GM12878 (cell line): Measurements from ENCODE around the gene ANLN.

Source experiments
- BHLHE40 ChIP-seq, 2 experiments: fragments of 450-650 bp in 1 of 2; IDR thresholded peaks; 2 replicates each; pipeline ENCODE4 v1.6.1; 2011 to 2017; ENCODE audit warnings: low read depth in 2 of 2, borderline replicate concordance in 1 of 2, improper control_type of control experiment in 1 of 2, low read length in 1 of 2, mild to moderate bottlenecking in 1 of 2
- CTCF ChIP-seq, 3 experiments: IDR thresholded peaks in 2 of 3; conservative IDR thresholded peaks in 1 of 3; 2 replicates each; pipeline ENCODE4 v1.5.1; 2011; ENCODE audit warnings: low read depth in 3 of 3, low read length in 3 of 3, mild to moderate bottlenecking in 3 of 3, control low read depth in 2 of 3, moderate library complexity in 2 of 3, inconsistent platforms in 1 of 3, mixed read lengths in 1 of 3; ENCODE audit not compliant: control insufficient read depth in 2 of 3, insufficient read depth in 1 of 3; ENCODE audit errors: extremely low read depth in 1 of 3
- EGR1 ChIP-seq, 2 experiments: IDR thresholded peaks; 1 replicate in 1 of 2; 2 replicates in 1 of 2; pipeline ENCODE4 v1.6.1; 2011 to 2012; ENCODE audit warnings: low read depth in 2 of 2, low read length in 2 of 2, borderline replicate concordance in 1 of 2, mild to moderate bottlenecking in 1 of 2, moderate library complexity in 1 of 2
- ESRRA ChIP-seq: IDR thresholded peaks from 2 replicates; pipeline ENCODE4 v1.6.1; 2012; ENCODE audit warnings: mild to moderate bottlenecking, low read length, improper control_type of control experiment
- HDAC2 ChIP-seq: fragments of 200-600 bp; sonication (generic); IDR thresholded peaks from 2 replicates; pipeline ENCODE4 v1.6.1; 2017
- KDM1A ChIP-seq: fragments of 200-600 bp; sonication (generic); IDR thresholded peaks from 2 replicates; pipeline ENCODE4 v1.6.1; 2016; ENCODE audit warnings: borderline replicate concordance
- KLF5 ChIP-seq: fragments of 450-650 bp; IDR thresholded peaks from 2 replicates; pipeline ENCODE4 v1.6.1; 2014; ENCODE audit warnings: mild to moderate bottlenecking; ENCODE audit not compliant: partially characterized antibody
- NFIC ChIP-seq: IDR thresholded peaks from 2 replicates; pipeline ENCODE4 v1.6.1; 2012; ENCODE audit warnings: low read depth, mild to moderate bottlenecking, inconsistent platforms, low read length, moderate library complexity
- POLR2A ChIP-seq: IDR thresholded peaks from 2 replicates; pipeline ENCODE4 v1.6.1; 2011; ENCODE audit warnings: low read depth, mild to moderate bottlenecking, low read length
- POLR2AphosphoS5 ChIP-seq: IDR thresholded peaks from 2 replicates; pipeline ENCODE4 v1.6.1; 2011; ENCODE audit warnings: mild to moderate bottlenecking, low read length, inconsistent platforms
- ZNF274 ChIP-seq: IDR thresholded peaks from one replicate; pipeline ENCODE4 v1.8.0; 2011; ENCODE audit not compliant: insufficient read length, insufficient read depth
- TF ChIP-seq, protein P1 (sequence below): IDR thresholded peaks from 2 replicates; pipeline ENCODE4 v1.6.1; 2011; ENCODE audit warnings: low read depth, low read length, improper control_type of control experiment, borderline replicate concordance
- TF ChIP-seq, protein P2 (sequence below): IDR thresholded peaks from 2 replicates; pipeline ENCODE4 v1.6.1; 2012; ENCODE audit warnings: low read depth, low read length, improper control_type of control experiment
- TF ChIP-seq, protein P3 (sequence below): fragments of 450-650 bp; IDR thresholded peaks from 2 replicates; pipeline ENCODE4 v1.6.1; 2017; ENCODE audit warnings: borderline replicate concordance

GRCh38 chr7:36404639-36405408 lies 15.2 kb downstream of the ANLN start:
- TF ChIP-seq ZNF274 (no peak), HDAC2 (no peak), KLF5 (no peak), CTCF (IDR thresholded peaks at IDR 0.05 in 2 of 3, conservative IDR thresholded peaks at IDR 0.05 in 1 of 3; ENCODE audit: control insufficient read depth in 2 of 3, extremely low read depth in 1 of 3, insufficient read depth in 1 of 3, low read depth in 3 of 3, low read length in 3 of 3) (no peak), NFIC (no peak), POLR2AphosphoS5 (no peak), POLR2A (no peak), KDM1A (no peak), ESRRA (no peak), EGR1 (IDR thresholded peaks at IDR 0.05; ENCODE audit: borderline replicate concordance in 1 of 2, low read depth in 2 of 2, low read length in 2 of 2) (no peak), BHLHE40 (IDR thresholded peaks at IDR 0.05; ENCODE audit: borderline replicate concordance in 1 of 2, low read depth in 2 of 2, low read length in 1 of 2) (no peak)
- TF ChIP-seq, protein P1, sequence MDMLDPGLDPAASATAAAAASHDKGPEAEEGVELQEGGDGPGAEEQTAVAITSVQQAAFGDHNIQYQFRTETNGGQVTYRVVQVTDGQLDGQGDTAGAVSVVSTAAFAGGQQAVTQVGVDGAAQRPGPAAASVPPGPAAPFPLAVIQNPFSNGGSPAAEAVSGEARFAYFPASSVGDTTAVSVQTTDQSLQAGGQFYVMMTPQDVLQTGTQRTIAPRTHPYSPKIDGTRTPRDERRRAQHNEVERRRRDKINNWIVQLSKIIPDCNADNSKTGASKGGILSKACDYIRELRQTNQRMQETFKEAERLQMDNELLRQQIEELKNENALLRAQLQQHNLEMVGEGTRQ: no peak
- TF ChIP-seq, protein P2, sequence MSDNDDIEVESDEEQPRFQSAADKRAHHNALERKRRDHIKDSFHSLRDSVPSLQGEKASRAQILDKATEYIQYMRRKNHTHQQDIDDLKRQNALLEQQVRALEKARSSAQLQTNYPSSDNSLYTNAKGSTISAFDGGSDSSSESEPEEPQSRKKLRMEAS: no peak
- TF ChIP-seq, protein P3, sequence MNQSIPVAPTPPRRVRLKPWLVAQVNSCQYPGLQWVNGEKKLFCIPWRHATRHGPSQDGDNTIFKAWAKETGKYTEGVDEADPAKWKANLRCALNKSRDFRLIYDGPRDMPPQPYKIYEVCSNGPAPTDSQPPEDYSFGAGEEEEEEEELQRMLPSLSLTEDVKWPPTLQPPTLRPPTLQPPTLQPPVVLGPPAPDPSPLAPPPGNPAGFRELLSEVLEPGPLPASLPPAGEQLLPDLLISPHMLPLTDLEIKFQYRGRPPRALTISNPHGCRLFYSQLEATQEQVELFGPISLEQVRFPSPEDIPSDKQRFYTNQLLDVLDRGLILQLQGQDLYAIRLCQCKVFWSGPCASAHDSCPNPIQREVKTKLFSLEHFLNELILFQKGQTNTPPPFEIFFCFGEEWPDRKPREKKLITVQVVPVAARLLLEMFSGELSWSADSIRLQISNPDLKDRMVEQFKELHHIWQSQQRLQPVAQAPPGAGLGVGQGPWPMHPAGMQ: no peak
